Metanephros (tissue), 1 donor: ENCODE results near the gene LMOD3. TPM values are rescaled to one million over a fixed set of nuclear protein-coding genes. Genes with fewer than 3 reads are reported as not detected.

ENCODE experiments used
- total RNA-seq: library from RNA; depleted of rRNA; stranded (reverse); fragments of >200 nt; gene quantifications from one replicate; pipeline ENCODE4 v1.2.3, GENCODE V29; 2014

Gene LMOD3
- 9.8 TPM for total RNA-seq

DNA sequence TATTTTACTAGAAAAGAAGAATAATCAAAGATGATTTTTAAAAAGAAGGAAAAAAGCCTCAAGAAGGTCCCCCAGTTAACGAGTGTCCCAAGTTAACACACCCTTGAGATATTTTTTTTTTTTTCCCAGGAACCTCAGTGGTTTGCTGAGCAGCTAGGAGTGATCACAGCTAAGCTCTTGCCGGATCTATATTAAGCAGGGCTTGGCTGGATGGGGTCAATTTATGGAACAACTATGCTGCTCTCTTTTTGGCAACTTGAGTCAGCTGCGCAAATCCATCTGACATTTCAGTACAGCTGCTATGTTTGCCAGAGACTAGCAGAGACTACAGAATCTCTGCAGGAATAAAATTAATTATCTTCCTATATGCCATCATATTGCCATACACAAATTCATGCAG lies at the start of gene LMOD3:
Gene LMOD3, minus strand, starts transcription at position 193 of the 400 bp plus-strand sequence. CDS start 209 bp downstream, outside the sequence.

DNA sequence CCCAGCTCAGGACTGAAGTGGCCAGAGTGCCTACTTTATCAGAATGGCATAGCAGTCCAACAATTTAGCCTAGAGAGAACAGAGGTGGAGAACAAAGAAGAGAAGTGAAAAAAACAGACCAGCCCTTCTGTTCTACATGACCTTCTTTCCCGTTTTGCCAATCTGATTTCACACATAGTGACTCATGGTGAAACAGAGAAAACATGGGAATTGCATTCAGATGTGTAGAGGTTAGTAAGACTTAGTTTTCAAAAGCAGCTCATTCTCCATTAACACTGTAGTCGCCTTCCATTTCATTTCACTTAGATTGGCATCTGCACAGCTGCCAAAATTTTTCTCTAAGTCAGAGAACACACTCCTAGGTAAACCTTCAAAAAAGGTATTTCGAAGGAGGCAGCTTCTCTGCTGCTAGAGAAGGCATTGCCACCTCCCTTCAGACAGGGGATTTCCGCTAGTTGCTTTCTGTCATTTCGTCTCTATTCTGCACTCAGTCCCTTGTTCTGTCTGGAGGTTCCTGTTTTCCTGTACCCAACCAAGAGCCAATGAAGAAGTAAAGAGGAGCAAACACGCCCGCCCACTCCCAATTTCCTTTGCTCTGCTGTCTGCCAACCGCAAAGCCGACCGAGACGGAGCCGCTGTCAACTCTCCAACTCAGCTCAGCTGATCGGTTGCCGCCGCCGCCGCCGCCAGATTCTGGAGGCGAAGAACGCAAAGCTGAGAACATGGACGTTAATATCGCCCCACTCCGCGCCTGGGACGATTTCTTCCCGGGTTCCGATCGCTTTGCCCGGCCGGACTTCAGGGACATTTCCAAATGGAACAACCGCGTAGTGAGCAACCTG lies 37.8 kb downstream of the LMOD3 start, which contains the start of gene ARL6IP5:
Gene ARL6IP5, plus strand, starts transcription at position 612 of the 842 bp plus-strand sequence. Its CDS starts 111 bp downstream, at position 723.

DNA sequence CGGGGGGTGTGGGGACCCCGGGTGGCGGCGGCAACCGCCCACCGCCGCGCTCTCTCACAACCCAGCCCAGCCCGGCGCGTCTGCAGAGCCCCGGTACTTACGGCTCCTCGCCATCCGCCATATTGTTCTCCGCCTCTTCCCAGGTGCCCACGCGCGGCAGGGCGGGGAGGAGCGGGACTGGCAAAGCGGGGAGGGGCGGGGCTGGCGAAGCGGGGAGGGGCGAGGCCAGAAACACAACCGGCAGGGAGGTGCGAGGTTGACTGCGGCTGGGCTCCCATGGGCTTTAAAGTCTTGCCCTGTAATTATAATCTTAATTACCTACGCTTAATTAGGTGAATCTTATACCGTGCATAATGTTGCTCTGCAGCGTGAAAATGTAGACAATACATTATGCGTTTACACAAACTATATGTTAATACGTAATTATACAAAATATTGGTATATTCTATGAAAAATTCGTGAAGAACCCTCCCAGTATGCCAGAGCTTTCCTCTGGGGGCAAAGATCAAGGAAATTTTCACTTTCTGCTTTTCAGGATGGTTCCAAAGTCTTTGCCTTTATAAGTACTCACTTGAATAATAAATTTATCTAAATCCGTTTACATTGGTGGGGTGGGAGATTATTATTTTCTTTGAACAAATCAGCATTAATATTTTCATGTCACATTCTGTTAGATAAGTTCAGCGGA lies 42.0 kb downstream of the LMOD3 start, which contains the start of gene UBA3:
Gene UBA3, minus strand, starts transcription at position 133 of the 688 bp plus-strand sequence. Its CDS starts 12 bp downstream, at position 121.

Other genes with a start within 250 kb of the LMOD3 start
- 0.06 TPM for gene TAFA4, start 190.0 kb downstream of the LMOD3 start, total RNA-seq
- gene EOGT, start 108.9 kb downstream of the LMOD3 start, total RNA-seq: 11.9 TPM
- 36.0 TPM for gene TMF1, start 70.3 kb downstream of the LMOD3 start, total RNA-seq
- 68.3 TPM for gene UBA3, start 42.2 kb downstream of the LMOD3 start, total RNA-seq
- gene ARL6IP5, start 37.7 kb downstream of the LMOD3 start, total RNA-seq: 44.0 TPM